GM19397 (cell line): ENCODE data around the gene CD300LB.
A peak's percentile ranks its signal among the peaks of the same experiment; 100 is the strongest.
"Not testable (repeated sequence)": the region's sequence is repeated elsewhere in the genome, so short reads cannot be mapped to it uniquely, and the experiment has no call there.

ENCODE experiments used
- ATAC-seq: cut with Tn5 transposase; IDR thresholded peaks from one replicate; pipeline ENCODE4 v1.9.1; 2021; ENCODE audit warnings: mild to moderate bottlenecking, moderate library complexity; ENCODE audit not compliant: unreplicated experiment

Gene CD300LB

DNA sequence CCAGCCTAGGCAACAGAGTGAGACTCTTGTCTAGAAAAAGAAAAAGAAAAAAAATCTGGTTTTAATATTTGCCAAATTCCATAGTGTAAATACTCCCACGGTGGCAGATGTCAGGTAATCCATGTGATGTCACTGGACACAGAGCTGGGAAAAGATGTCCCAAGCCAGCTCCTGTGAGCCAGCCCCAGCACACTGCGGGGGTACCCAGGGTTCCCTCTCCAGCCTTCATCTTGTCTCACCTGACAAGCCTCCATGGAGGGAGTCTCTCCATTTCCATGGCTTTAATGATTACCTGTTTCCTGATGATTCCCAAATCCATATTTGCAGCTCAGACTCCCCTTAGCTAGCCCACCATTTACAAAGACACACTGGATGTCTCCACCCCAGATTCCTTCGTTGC is 4.6 kb downstream of the CD300LB start:
- ATAC-seq = no peak

DNA sequence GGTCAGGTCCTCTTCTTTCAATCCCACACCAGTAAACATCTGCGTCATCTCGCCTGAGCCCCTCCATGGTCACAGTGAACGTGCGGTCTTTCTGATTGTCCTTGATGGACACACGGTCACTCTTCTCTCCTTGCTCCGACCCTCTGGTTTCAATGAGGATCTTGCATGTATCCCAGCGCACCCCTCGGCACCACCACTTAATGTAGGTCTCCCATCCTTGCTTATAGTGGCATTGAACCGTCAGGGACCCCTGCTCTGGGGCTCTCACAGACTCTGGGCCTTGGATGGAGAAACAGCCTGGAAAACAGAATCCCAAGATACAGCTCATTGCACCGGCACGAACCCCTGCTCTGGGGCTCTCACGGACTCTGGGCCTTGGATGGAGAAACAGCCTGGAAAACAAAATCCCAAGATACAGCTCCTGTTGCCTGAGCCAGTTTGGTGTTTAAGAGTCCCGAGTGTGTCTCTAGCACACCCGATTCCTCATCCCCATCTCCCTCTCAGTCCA is 5.4 kb downstream of the CD300LB start:
- ATAC-seq = no peak

DNA sequence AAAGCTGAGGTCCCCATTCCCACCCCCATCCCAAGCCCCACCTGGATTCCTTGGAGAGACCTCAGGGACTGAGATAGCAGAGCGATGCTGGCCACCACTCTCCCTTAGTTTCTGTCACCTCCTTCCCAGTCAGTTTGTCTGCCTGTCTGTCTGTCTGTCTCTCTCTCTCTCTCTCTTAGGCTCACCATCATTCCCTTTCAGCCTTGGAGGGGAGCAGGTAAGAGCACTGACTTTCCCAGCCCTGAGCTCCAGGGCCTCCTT is 5.9 kb downstream of the CD300LB start:
- ATAC-seq = no peak

DNA sequence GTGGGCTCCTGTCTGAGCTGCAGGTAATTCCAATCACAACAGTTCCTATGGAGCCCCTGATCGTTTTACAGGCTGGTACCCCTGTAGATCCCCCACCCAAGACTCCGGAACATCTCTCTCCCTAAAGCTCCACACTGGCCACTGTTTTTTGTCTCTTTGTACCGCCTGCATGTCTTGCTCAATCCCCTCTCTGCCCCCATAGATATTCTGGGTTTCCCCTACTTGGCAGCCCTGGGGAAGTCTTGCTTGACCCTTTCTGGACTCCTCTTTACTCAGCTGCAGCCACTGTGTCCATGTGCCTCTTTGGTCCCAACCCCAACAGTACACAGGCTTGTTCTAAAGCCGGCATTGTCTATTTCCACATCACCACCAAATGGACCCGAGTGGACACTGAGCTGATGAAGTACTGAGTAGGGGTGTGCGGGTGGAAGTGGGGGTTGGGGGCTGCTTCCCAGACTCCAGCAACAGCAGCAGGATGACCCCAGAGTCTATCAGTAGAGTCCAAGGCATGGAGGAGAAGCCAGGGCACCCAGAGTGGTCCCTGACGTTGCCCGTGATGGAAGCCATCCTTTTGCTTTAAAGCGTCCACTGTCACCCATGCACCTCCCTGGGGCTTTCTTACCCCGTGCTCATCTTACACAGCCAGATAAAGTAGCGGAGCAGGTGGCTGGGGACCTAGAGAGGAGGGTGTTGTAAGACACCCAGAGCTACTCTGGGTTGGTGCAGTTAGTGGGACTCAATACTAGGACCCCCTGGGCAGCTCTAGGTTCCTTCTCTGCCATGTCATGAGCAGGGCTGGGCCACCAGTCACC is 6.4 kb downstream of the CD300LB start:
- ATAC-seq = no peak

DNA sequence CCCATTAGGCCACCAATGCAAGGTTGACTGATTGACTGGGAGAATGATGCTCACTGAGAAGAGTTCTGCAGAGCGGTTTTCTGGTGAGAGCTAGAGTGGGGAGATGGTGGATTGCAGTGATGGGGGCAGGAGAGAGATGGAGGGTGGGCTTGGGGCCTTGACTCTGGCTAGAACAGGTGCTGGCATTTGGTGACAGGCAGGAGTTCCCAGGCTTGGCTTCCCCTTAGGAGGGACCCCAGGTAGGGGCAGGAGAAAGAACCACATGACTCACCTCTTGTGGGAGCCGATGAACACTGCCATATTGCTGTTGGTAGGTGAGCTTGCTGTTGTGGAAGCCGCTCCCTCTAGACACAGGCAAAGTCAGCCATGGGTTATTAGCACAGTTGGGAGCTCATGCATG is 8.0 kb downstream of the CD300LB start:
- no peak for ATAC-seq

DNA sequence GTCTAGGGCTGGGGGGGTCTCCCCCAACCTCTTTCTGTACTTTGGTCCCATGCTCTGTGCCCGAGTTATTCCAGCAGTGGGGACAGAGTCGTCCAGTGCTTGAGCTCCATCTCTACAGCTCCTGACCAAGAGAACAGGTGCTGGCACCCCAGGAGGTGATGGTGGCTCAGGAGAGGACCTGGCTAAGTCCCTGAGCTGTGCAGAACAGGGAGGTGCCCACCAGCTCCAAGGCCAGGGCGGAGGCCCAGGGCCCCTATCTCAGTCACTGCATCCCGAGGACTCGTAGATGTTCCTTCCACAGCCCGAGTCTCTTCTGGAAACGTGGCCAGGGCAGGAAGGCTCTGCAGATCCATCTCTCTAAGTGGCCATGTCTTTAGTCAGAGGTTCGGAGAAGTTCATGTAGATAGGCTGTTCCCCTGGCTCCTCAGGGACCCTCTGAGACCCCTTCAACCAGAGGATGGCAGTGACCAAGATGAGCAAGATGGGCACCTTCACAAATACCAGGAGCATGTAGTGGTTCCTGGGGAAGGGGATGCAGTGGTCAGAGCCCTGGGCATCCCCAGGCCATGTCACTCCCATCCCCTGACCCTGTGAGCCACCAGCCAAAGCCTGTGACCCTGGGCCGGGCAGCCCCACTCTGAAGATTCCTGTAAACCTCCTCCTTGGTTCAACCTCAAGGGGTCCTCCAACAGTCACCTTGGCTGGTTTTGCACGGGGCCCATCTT is 8.7 kb downstream of the CD300LB start:
- no peak for ATAC-seq

DNA sequence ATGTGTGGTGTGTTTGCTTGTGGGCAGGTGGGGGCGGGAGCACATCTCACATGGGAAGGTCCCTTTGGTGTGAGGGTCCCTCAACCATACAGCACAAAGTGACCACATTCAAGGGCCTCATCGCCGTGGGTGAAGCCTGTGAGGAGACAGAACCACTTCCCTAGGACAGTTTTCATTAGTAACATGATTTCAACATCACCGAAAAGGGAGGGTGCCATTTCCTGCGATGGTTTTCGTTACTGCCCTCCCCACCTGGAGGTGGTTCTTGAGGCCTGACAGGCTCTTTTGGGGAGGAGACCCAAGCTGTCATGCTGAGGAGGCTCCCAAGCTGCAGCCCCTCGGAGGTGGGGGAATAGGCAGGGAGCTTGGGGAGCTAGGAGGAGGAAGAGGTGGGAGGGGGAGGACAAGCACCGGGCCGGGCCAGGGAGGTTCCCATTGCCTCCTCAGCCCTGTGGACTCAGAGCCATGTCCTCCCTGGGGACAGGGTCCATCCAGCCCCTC is 9.5 kb downstream of the CD300LB start:
- ATAC-seq = no peak

DNA sequence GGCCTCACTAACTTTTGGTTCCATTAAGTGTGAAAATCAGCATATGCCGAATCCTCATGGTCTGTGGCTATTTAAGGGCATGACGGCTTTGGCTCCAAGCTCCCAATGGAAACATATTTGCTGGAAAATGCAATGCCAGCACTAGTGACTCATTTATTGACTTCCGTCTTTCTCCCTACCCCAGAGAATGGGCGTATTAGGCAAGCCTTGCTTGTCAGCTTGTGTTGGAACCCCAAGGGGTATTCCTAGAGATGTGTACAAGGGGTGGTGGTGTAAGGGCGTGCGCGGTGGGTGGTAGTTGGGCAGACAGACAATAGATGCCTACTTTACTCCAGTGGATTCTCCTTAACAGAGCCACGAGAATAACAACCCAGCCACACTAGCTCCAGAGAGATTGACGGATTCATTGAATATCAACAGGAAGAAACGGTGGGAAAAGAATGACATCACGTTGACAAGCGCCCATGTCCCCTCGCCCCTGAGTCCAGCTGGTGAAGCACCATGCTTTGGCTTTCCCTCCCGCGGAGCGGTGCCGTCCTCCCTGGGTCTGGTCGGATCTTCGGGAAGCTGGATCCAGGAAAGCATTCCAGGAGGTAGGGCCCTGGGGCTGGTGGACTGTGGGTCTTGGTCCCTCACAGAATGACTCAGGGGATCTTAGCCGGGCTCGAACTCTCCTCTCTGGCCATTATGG is 10.3 kb downstream of the CD300LB start:
- ATAC-seq = no peak

DNA sequence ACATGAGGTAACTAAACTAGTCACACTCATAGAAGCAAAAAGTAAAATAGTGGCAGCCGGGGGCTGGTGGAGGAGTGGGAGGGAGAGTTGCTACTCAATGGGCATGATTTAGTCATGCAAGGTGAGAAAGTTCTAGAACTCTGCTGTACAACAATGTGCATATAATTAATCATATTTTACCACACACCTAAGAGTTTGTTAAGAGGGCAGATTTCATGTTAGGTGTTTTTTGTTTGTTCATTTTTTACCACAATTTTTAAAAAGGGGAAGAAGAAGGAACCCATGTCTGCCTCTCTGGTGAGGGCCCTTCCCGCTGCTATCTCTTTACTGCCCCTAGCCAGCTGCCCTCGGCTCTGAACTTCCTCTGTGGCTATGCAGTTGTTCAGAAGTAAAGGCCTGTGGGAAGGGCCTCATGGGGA is 11.2 kb downstream of the CD300LB start:
- no peak for ATAC-seq

DNA sequence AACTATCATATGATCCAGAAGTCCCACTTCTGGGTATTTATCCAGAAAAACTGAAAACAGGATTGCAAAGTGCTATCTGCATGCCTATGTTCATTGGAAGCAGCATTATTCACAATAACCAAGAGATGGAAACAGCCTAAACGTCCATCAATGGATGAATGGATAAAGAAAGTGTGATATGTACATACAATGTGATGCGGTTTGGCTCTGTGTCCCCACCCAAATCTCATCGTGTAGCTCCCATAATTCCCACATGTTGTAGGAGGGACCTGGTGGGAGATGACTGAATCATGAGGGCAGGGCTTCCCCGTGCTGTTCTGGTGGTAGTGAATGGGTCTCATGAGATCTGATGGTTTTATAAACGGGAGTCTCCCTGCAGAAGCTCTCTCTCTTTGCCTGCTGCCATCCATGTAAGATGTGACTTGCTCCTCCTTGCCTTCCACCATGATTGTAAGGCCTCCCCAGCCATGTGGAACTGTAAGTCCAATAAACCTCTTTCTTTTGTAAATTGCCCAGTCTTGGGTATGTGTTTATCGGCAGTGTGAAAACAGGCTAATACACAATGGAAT is 12.8 kb downstream of the CD300LB start:
- not testable (repeated sequence) for ATAC-seq

DNA sequence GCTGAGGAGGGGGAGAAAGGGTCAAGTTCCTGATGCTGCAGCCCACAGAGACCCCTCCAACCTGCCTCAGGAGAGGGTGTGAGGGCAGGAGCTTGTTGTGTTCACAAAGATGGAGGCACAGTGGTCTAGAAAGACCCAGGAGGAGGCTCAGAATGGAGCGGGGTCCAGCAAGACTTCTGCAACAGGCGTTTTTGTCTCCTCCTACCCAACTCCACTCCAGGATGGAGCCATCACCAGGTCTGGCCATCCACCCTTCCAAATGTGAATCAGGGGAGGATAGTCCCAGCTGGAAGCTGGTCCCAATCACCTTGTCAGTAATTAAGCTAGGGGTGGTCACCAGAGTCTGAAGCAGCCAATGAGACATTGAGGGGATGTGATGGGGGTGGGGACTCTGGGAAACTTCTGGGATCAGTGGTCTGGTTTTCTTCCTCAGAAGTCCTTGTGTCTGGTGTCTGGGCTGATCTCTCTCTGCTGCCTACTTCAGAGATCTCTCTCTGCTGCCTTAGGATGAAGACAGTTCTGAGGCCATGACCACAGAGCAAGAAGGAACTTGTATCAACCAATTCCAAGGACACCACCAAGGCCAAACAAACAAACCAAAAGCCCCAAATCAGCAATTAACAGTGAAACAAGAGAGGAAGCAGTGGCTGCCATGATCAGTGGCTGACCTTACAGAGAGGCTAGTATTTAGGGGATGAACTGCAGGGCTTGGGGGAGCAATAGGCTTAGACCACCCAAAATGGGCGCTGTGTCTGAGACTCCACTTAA is 14.5 kb downstream of the CD300LB start:
- ATAC-seq = no peak

DNA sequence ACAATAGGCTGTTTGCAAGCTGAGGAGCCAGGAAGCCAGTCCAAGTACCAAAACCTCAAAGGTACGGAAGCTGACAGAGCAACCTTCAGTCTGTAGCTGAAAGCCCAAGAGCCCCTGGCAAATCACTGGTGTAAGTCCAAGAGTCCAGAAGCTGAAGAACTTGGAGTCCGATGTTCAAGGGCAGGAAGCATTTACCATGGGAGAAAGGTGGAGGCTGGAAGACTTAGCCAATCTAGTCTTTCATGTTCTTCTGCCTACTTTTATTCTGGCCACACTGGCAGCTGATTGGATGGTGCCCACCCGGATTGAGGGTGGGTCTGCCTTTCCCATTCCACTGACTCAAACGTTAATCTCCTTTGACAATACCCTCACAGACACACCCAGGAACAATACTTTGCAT is 15.3 kb downstream of the CD300LB start:
- ATAC-seq = no peak

DNA sequence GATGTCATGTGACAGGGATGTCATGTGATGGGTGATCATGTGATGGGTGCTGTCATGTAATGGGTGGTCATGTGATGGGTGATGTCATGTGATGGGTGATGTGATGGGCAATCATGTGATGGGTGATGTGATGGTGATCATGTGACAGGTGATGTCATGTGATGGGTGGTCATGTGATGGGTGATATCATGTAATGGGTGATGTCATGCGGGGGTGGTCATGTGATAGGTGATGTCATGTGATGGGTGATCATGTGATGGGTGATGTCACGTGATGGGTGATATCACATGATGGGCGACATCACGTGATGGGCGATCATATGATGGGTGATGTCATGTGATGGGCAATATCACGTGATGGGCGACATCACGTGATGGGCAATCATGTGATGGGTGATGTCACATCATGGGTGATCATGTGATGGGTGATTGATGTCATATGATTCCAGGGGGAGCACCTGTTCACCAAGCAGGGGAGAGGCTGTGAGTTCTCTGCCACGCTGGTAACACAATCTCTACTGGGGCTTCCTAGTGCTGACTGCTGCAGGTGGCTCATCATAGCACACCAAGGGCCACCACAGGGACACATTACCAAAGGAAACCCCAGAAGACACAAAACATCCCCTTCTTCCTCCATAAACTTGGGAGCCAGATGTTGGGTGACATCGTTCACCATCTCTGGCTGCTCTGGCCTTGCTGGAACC is 16.5 kb downstream of the CD300LB start:
- no peak for ATAC-seq

DNA sequence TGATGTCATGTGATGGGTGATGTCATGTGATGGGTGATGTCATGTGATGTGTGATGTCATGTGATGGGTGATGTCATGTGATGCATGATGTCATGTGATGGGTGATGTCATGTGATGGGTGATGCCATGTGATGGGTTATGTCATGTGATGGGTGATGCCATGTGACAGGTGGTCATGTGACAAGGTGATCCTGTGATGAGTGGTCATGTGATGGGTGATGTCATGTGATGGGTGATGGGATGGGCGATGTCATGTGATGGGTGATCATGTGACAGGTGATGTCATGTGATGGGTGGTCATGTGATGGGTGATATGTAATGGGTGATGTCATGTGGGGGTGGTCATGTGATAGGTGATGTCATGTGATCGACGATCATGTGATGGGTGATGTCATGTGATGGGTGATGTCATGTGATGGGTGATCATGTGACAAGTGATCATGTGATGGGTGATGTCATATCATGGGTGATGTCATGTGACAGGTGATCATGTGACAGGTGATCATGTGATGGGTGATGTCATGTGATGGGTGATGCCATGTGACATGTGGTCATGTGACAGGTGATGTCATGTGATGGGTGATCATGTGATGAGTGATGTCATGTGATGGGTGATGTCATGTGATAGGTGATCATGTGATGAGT is 17.2 kb downstream of the CD300LB start:
- ATAC-seq = no peak

DNA sequence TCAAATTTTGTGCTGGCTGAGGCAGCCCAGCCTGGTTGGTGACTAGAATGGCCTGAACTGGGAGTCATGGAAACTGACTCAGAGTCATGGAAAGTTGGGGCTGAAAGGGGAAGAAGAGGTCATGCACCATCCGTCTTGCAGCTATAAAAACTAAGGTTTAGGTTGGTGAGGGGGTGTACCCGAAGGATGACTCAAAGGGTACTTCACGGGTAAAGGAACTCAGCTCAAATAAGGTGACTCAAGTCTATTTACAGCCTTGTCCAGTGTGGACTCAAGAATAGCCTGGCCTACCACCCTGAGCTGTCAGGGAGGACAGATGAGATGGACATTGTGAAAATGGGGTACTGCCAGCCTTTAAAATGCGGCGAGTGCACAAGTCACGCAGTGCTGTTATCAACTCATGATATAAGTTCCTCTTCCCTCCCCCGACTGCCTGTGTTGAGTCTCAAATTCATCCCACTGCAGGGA is 18.6 kb downstream of the CD300LB start:
- peak; percentile 57 for ATAC-seq

DNA sequence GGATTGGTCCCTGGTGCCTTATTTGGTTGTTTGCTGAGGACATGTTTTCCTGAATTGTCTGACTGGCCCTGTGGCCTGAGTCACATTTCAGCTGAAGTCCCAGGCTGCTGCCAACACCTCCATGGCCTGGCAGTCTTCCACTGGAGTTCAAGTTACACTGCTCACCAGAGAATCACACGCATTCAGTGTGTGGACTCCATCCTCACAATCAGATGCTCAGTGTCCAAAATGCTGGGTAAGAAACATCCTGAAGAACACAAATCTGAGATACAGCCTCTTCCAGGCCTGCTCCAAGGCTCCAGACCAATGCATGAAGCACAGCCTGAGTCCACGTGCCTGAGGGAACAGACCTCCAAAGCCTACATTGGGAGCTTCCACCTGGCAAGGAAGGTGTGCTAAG is 19.2 kb downstream of the CD300LB start:
- no peak for ATAC-seq

DNA sequence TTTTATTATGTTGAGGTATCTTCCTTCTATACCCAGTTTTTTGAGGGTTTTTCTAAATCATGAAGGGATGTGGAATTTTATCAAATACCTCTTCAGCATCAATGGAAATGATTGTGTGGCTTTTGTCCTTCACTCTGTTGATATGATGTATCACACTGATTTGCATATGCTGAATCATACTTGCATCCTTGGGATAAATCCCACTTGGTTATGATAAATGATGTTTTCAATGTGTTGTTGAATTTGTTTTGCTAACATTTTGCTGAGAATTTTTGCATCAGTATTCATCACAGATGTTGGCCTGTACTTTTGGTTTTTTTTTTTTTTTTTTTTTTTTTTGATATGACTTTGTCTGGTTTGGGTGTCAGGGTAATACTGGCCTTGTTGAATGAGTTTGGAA is 23.1 kb downstream of the CD300LB start:
- no peak for ATAC-seq

DNA sequence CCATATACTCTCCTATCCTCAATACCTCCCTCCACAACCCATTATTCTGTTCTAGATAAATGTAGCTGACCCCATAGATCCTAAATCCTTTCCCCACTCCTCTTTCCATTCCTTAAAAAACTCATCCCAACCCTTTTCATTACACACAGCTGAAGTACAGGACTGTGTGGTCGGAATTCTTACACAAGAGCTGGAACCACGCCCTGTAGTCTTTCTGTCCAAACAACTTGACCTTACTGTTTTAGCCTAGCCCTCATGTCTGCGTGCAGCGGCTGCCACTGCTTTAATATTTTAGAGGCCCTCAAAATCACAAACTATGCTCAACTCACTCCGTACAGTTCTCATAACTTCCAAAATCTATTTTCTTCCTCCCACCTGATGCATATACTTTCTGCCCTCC is 27.3 kb downstream of the CD300LB start:
- not testable (repeated sequence) for ATAC-seq

DNA sequence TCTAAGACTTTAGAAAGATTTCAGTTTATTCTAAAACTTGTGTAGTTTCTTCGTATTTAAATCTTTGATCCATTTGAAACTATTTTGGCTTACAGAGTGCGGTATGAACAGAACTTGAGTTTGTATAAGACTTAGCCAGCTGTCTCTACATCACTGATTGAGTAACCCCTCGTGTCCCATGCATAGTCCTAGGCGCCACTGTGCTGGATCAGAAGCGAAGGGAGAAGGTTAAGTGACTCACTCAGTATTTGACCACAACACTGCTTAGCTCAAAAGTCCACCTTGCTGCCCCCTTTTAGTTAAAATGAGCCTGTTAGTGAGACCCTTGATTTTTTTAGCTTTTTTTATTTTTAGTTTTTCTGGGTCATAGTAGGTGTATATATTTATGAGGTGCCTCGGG is 28.4 kb downstream of the CD300LB start:
- no peak for ATAC-seq
